T-cell (primary cell): ENCODE data around the gene MICU1. TPM values are rescaled to one million over a fixed set of nuclear protein-coding genes. Genes with fewer than 3 reads are reported as not detected.
"Not testable (repeated sequence)": the region's sequence is repeated elsewhere in the genome, so short reads cannot be mapped to it uniquely, and the experiment has no call there.

Source experiments
- ATAC-seq, 4 experiments: fragments of 200-7000 bp in 3 of 4; fragments of 150-1000 bp in 1 of 4; cut with Tn5 transposase; replicated peaks in 1 of 4; 1 replicate in 3 of 4; 2 replicates in 1 of 4; pipeline ENCODE4 v1.10.0; 2021; ENCODE audit warnings: moderate library complexity in 3 of 4, mild to moderate bottlenecking in 2 of 4, moderate number of reproducible peaks in 1 of 4
- CTCF ChIA-PET, 2 donors: fragments of 300-600 bp; sonication (Branson Sonifier 250); formaldehyde crosslinking; loops; one replicate each; lab custom pipeline; 2022; ENCODE audit warnings: antibody characterized with exemption in 2 of 2; lab: Charles Lee
- POLR2A ChIA-PET, 2 donors: fragments of 300-600 bp; sonication (Branson Sonifier 250); formaldehyde crosslinking; loops; one replicate each; lab custom pipeline; 2022; ENCODE audit warnings: antibody characterized with exemption in 2 of 2; lab: Charles Lee
- DNase-seq, 35 experiments: peaks; one replicate each; pipeline versions ENCODE4 v3.0.0 to v3.0.0-alpha.2; 2013 to 2023
- H3K27ac ChIP-seq: one replicate; pipeline ENCODE4 v1.5.1; 2013; ENCODE audit warnings: low read length
- H3K27me3 ChIP-seq, 2 experiments: replicated peaks in 1 of 2; 1 replicate in 1 of 2; 2 replicates in 1 of 2; pipeline versions ENCODE4 v1.6.1 to v1.7.0; 2013; ENCODE audit warnings: low read length in 1 of 2, mixed read lengths in 1 of 2; ENCODE audit not compliant: control insufficient read depth in 2 of 2, insufficient read depth in 2 of 2; ENCODE audit errors: extremely low read depth in 1 of 2
- H3K36me3 ChIP-seq, 2 donors: 1 replicate in 1 of 2; 2 replicates in 1 of 2; pipeline versions ENCODE4 v1.6.1 to v1.7.0; 2013; ENCODE audit warnings: low read length in 1 of 2; ENCODE audit not compliant: control insufficient read depth in 2 of 2, insufficient read depth in 1 of 2; ENCODE audit errors: extremely low read depth in 1 of 2
- H3K4me1 ChIP-seq, 2 experiments: 1 replicate in 1 of 2; 2 replicates in 1 of 2; pipeline versions ENCODE4 v1.6.1 to v1.7.0; 2013; ENCODE audit warnings: low read length in 2 of 2, mixed read lengths in 1 of 2; ENCODE audit not compliant: insufficient read depth in 2 of 2, control insufficient read depth in 1 of 2; ENCODE audit errors: extremely low read depth in 1 of 2
- H3K4me3 ChIP-seq, 2 donors: 1 replicate in 1 of 2; 2 replicates in 1 of 2; pipeline versions ENCODE4 v1.5.1 to v1.7.0; 2013; ENCODE audit warnings: mild to moderate bottlenecking in 2 of 2, low read length in 1 of 2, moderate library complexity in 1 of 2; ENCODE audit not compliant: control insufficient read depth in 1 of 2; ENCODE audit errors: extremely low read depth in 1 of 2
- H3K9me3 ChIP-seq: 2 replicates; pipeline ENCODE4 v1.7.0; 2013
- H3K27ac Mint-ChIP-seq, 2 donors: one replicate each; pipeline ENCODE4 v1.8.0; 2020 to 2021; ENCODE audit warnings: mild to moderate bottlenecking in 2 of 2, mixed read lengths in 2 of 2
- H3K27me3 Mint-ChIP-seq, 2 donors: one replicate each; pipeline ENCODE4 v1.8.0; 2021 to 2022; ENCODE audit warnings: mixed read lengths in 2 of 2
- H3K36me3 Mint-ChIP-seq: one replicate; pipeline ENCODE4 v1.8.0; 2021; ENCODE audit warnings: mixed read lengths
- H3K4me1 Mint-ChIP-seq, 3 donors: one replicate each; pipeline ENCODE4 v1.8.0; 2020 to 2022; ENCODE audit warnings: mixed read lengths in 3 of 3, mild to moderate bottlenecking in 1 of 3
- H3K4me3 Mint-ChIP-seq, 3 donors: one replicate each; pipeline ENCODE4 v1.8.0; 2020 to 2022; ENCODE audit warnings: mild to moderate bottlenecking in 3 of 3, mixed read lengths in 3 of 3, moderate library complexity in 3 of 3
- H3K9me3 Mint-ChIP-seq, 3 donors: one replicate each; pipeline ENCODE4 v1.8.0; 2020 to 2022; ENCODE audit warnings: mixed read lengths in 3 of 3
- WGBS: methylation state at CpG from one replicate; pipeline ENCODE4 v1.1.5; 2013; ENCODE audit warnings: missing lambda C conversion rate; ENCODE audit not compliant: insufficient coverage; 5-methylcytosine and 5-hydroxymethylcytosine counted together
- total RNA-seq, 35 experiments: library from RNA in 6 of 35; stranded (reverse) in 6 of 35; fragments of 120-200 nt in 1 of 35; gene quantifications; one replicate each; pipeline versions ENCODE4 v1.2.1 to v1.2.4 and lab custom pipeline; 2013 to 2026

Gene MICU1
- total RNA-seq, 5 donors from 2014 or later (not counting 1 experiment from before 2014, with no cell fraction given), result 16.9 to 23.3 (median 19.9) TPM

- CTCF ChIA-PET, H3K36me3 ChIP-seq, DNase-seq, H3K36me3 Mint-ChIP-seq, H3K27me3 Mint-ChIP-seq, H3K9me3 Mint-ChIP-seq, H3K4me3 Mint-ChIP-seq, H3K4me3 ChIP-seq, H3K27me3 ChIP-seq, H3K4me1 ChIP-seq, H3K27ac Mint-ChIP-seq, ATAC-seq, H3K9me3 ChIP-seq, H3K27ac ChIP-seq: not testable (repeated sequence)
- peaks cover 0 to 12% (median 4%) of the 10 kb centered on the region in 3 donors for H3K4me1 Mint-ChIP-seq
- POLR2A ChIA-PET, result interaction anchor here in 1 of 2 donors (0.6 kb wide), 1 partner anchor 1257 kb away, joined by 3 read pairs; no protein-coding TSS in a partner anchor
- 60% methylated on average over 2 of the region's 7 CpGs for WGBS
These were observed 240.9 kb downstream of the MICU1 start for GRCh38 chr10:72384982-72385381.

- WGBS, result no CpG with 5 or more reads among the region's 2 CpGs
- H3K4me3 Mint-ChIP-seq, result no peak overlapping the region
- H3K4me1 Mint-ChIP-seq, result no peaks in the 10 kb centered on the region
- Histone ChIP-seq H3K36me3 (peaks cover 0 to 8% of the 10 kb centered on the region in 2 donors), H3K27ac (no peak overlapping the region), H3K4me3 (no peak overlapping the region), H3K9me3 (no peaks in the 10 kb centered on the region), H3K27me3 (no peaks in the 10 kb centered on the region), H3K4me1 (no peaks in the 10 kb centered on the region)
- ATAC-seq, result no peak
- H3K27me3 Mint-ChIP-seq, result no peaks in the 10 kb centered on the region
- no peak overlapping the region for H3K27ac Mint-ChIP-seq
- H3K36me3 Mint-ChIP-seq, result peaks cover 12% of the 10 kb centered on the region
- H3K9me3 Mint-ChIP-seq, result no peaks in the 10 kb centered on the region
- no peak for DNase-seq
- ChIA-PET POLR2A (interaction anchor here (0.5 to 0.6 kb wide), 2 partner anchors 76 to 605 kb away, joined by 5 read pairs; no protein-coding TSS in a partner anchor), CTCF (interaction anchor here in 1 of 2 donors (0.6 kb wide), 1 partner anchor 685 kb away, joined by 4 read pairs; no protein-coding TSS in a partner anchor)
These were observed 246.1 kb downstream of the MICU1 start for GRCh38 chr10:72379776-72380175.

GRCh38 chr10:72379062-72379461 lies 246.8 kb downstream of the MICU1 start:
- Histone ChIP-seq H3K27me3 (no peaks in the 10 kb centered on the region), H3K4me3 (no peak overlapping the region), H3K4me1 (no peaks in the 10 kb centered on the region), H3K9me3 (no peaks in the 10 kb centered on the region), H3K27ac (no peak overlapping the region), H3K36me3 (peaks cover 1 to 8% of the 10 kb centered on the region in 2 donors)
- ChIA-PET CTCF (no interaction called here), POLR2A (interaction anchor here in 1 of 2 donors (0.5 kb wide), 1 partner anchor 605 kb away, joined by 5 read pairs; no protein-coding TSS in a partner anchor)
- Mint-ChIP-seq H3K27ac (no peak overlapping the region), H3K36me3 (peaks cover 12% of the 10 kb centered on the region), H3K4me1 (no peaks in the 10 kb centered on the region), H3K4me3 (no peak overlapping the region), H3K27me3 (no peaks in the 10 kb centered on the region), H3K9me3 (no peaks in the 10 kb centered on the region)
- ATAC-seq, result no peak
- 80% methylated on average over 1 of the region's 2 CpGs for WGBS
- no peak for DNase-seq

GRCh38 chr10:72375585-72375984 lies 250.3 kb downstream of the MICU1 start:
- Mint-ChIP-seq H3K27ac (no peak overlapping the region), H3K36me3 (peaks cover 12% of the 10 kb centered on the region), H3K9me3 (no peaks in the 10 kb centered on the region), H3K4me1 (peaks cover 2 to 4% (median 2%) of the 10 kb centered on the region in 3 donors), H3K4me3 (no peak overlapping the region), H3K27me3 (no peaks in the 10 kb centered on the region)
- H3K36me3 ChIP-seq, result peaks cover 3 to 10% of the 10 kb centered on the region in 2 donors
- ChIA-PET POLR2A (interaction anchor here (0.6 kb wide), 2 partner anchors 287 to 442 kb away, joined by 5 to 7 read pairs; no protein-coding TSS in a partner anchor), CTCF (interaction anchor here in 1 of 2 donors (0.5 kb wide), 1 partner anchor 479 kb away, joined by 3 read pairs; no protein-coding TSS in a partner anchor)
- 70% methylated on average over 2 of the region's 5 CpGs for WGBS
- no peak overlapping the region for H3K27ac ChIP-seq
- no peaks in the 10 kb centered on the region for H3K9me3 ChIP-seq
- peaks cover 0 to 15% of the 10 kb centered on the region in 2 experiments for H3K4me1 ChIP-seq
- ATAC-seq, result no peak
- H3K4me3 ChIP-seq, result no peak overlapping the region
- no peak for DNase-seq
- H3K27me3 ChIP-seq, result no peaks in the 10 kb centered on the region

- no CpG with 5 or more reads among the region's 3 CpGs for WGBS
- Mint-ChIP-seq H3K9me3 (no peaks in the 10 kb centered on the region), H3K36me3 (peaks cover 12% of the 10 kb centered on the region), H3K27ac (no peak overlapping the region), H3K4me3 (no peak overlapping the region), H3K4me1 (peaks cover 6 to 8% (median 6%) of the 10 kb centered on the region in 3 donors), H3K27me3 (no peaks in the 10 kb centered on the region)
- H3K4me1 ChIP-seq, result peaks cover 0 to 19% of the 10 kb centered on the region in 2 experiments
- H3K9me3 ChIP-seq, result no peaks in the 10 kb centered on the region
- no peak overlapping the region for H3K4me3 ChIP-seq
- CTCF ChIA-PET, result interaction anchor here (0.6 to 0.8 kb wide), 3 partner anchors 9 to 563 kb away, joined by 3 to 10 read pairs (median 3); no protein-coding TSS in a partner anchor
- H3K27me3 ChIP-seq, result no peaks in the 10 kb centered on the region
- H3K27ac ChIP-seq, result no peak overlapping the region
- DNase-seq, result no peak
- POLR2A ChIA-PET, result interaction anchor here in 1 of 2 donors (0.6 kb wide), 1 partner anchor 286 kb away, joined by 5 read pairs; no protein-coding TSS in a partner anchor
- peaks cover 3 to 10% of the 10 kb centered on the region in 2 donors for H3K36me3 ChIP-seq
- no peak for ATAC-seq
These were observed 250.7 kb downstream of the MICU1 start for GRCh38 chr10:72375173-72375572.

GRCh38 chr10:72370201-72370722 lies 255.6 kb downstream of the MICU1 start:
- POLR2A ChIA-PET, result interaction anchor here (0.7 to 0.8 kb wide), 2 partner anchors 464 to 645 kb away, joined by 4 read pairs; no protein-coding TSS in a partner anchor

More at GRCh38 chr10:72370201-72370722, 255.6 kb downstream of the MICU1 start:
- peak; percentile 79 to 93 (median 86) for ATAC-seq
- Histone ChIP-seq H3K36me3 (peaks cover 3 to 9% of the 10 kb centered on the region in 2 donors), H3K27ac (peak overlapping the region; percentile 49), H3K4me3 (no peak overlapping the region), H3K9me3 (no peaks in the 10 kb centered on the region), H3K4me1 (peaks cover 0 to 35% of the 10 kb centered on the region in 2 experiments), H3K27me3 (no peaks in the 10 kb centered on the region)
- H3K9me3 Mint-ChIP-seq, result no peaks in the 10 kb centered on the region
- H3K27me3 Mint-ChIP-seq, result no peaks in the 10 kb centered on the region
- peaks cover 13% of the 10 kb centered on the region for H3K36me3 Mint-ChIP-seq
- H3K27ac Mint-ChIP-seq, result peak overlapping the region; percentile 85
- CTCF ChIA-PET, result interaction anchor here in 1 of 2 donors (0.6 kb wide), 2 partner anchors 125 to 322 kb away, joined by 3 read pairs; no protein-coding TSS in a partner anchor
- H3K4me1 Mint-ChIP-seq, result peaks cover 11 to 26% (median 19%) of the 10 kb centered on the region in 3 donors
- H3K4me3 Mint-ChIP-seq, result peak overlapping the region in 1 of 3 donors; percentile 11
- peak in 18 of 35 experiments; percentile 3 to 77 (median 22) for DNase-seq
